HG03280 (cell line): ENCODE results near the gene DDX24.

Experiments
- ATAC-seq: cut with Tn5 transposase; IDR thresholded peaks from one replicate; pipeline ENCODE4 v1.9.1; 2021; ENCODE audit warnings: mild to moderate bottlenecking, moderate library complexity; ENCODE audit not compliant: unreplicated experiment

The DDX24 gene

GRCh38 chr14:94114589-94115057 is 33.6 kb upstream of the DDX24 start:
- no peak for ATAC-seq

GRCh38 chr14:94113908-94114588 is 33.0 kb upstream of the DDX24 start:
- no peak for ATAC-seq

GRCh38 chr14:94113490-94113889 is 32.5 kb upstream of the DDX24 start:
- ATAC-seq: no peak

GRCh38 chr14:94113073-94113472 is 32.1 kb upstream of the DDX24 start:
- no peak for ATAC-seq

- no peak for ATAC-seq
Observed at GRCh38 chr14:94112513-94113063, 31.6 kb upstream of the DDX24 start.

GRCh38 chr14:94111276-94112095 is 30.5 kb upstream of the DDX24 start:
- no peak for ATAC-seq

GRCh38 chr14:94110552-94111181 is 29.7 kb upstream of the DDX24 start, which contains the start of gene IFI27:
TSS of gene IFI27 (plus strand) at chr14:94110736.
- ATAC-seq: no peak

GRCh38 chr14:94109915-94110250 is 28.9 kb upstream of the DDX24 start:
- no peak for ATAC-seq

- ATAC-seq: no peak
Observed at GRCh38 chr14:94104731-94105130, 23.7 kb upstream of the DDX24 start.

- no peak for ATAC-seq
Observed at GRCh38 chr14:94103554-94104150, 22.6 kb upstream of the DDX24 start.

GRCh38 chr14:94102768-94103482 is 21.9 kb upstream of the DDX24 start:
- no peak for ATAC-seq

- ATAC-seq: no peak
Observed at GRCh38 chr14:94101748-94102147, 20.7 kb upstream of the DDX24 start.

- no peak for ATAC-seq
Observed at GRCh38 chr14:94100847-94101246, 19.8 kb upstream of the DDX24 start.

- no peak for ATAC-seq
Observed at GRCh38 chr14:94099006-94099405, 18.0 kb upstream of the DDX24 start.

GRCh38 chr14:94098326-94098992 is 17.5 kb upstream of the DDX24 start:
- ATAC-seq: no peak

GRCh38 chr14:94097091-94097490 is 16.1 kb upstream of the DDX24 start:
- ATAC-seq: no peak

- no peak for ATAC-seq
Observed at GRCh38 chr14:94093418-94093817, 12.4 kb upstream of the DDX24 start.

- no peak for ATAC-seq
Observed at GRCh38 chr14:94089479-94089878, 8.5 kb upstream of the DDX24 start.

- no peak for ATAC-seq
Observed at GRCh38 chr14:94088516-94088915, 7.5 kb upstream of the DDX24 start.

- no peak for ATAC-seq
Observed at GRCh38 chr14:94087891-94088290, 6.9 kb upstream of the DDX24 start.
